ENCODE data around the gene BCL2L12. TPM values are rescaled to one million over a fixed set of nuclear protein-coding genes. Genes with fewer than 3 reads are reported as not detected.

The BCL2L12 gene
- total RNA-seq, 1 donor from 2014 or later = 14.7 TPM

- H3K4me1 ChIP-seq = peaks cover 6% of the 10 kb centered on the region
- H3K36me3 ChIP-seq = peaks cover 4 to 92% of the 10 kb centered on the region in 2 donors
- intact Hi-C loops (cut with DNase I) = no loop called here
- DNase-seq (ENCODE audit: extremely low spot score in 2 of 2) = no peak
- H3K4me3 ChIP-seq = no peak overlapping the region
- H3K9me3 ChIP-seq = no peaks in the 10 kb centered on the region
- H3K27ac ChIP-seq = no peak overlapping the region
- no peaks in the 10 kb centered on the region for H3K27me3 ChIP-seq
- TF ChIP-seq POLR2AphosphoS5 (IDR thresholded peaks at IDR 0.05; ENCODE audit: insufficient read depth in 1 of 2, low read depth in 1 of 2) = no peak
- TF ChIP-seq CTCF (IDR thresholded peaks at IDR 0.05) = no peak
- no peak for TF ChIP-seq POLR2A (IDR thresholded peaks at IDR 0.05)
These were observed 6.9 kb upstream of the BCL2L12 start for GRCh38 chr19:49658566-49659442.

GRCh38 chr19:49660338-49660961 is 5.3 kb upstream of the BCL2L12 start:
- H3K36me3 ChIP-seq = peaks cover 0 to 75% of the 10 kb centered on the region in 2 donors
- no peak for DNase-seq (ENCODE audit: extremely low spot score in 2 of 2)
- H3K4me3 ChIP-seq = no peak overlapping the region
- no peaks in the 10 kb centered on the region for H3K9me3 ChIP-seq
- no peak overlapping the region for H3K27ac ChIP-seq
- H3K27me3 ChIP-seq = no peaks in the 10 kb centered on the region
- intact Hi-C loops (cut with DNase I) = loop anchor here (10.0 kb wide), 1 partner anchor 166 kb away; the partner anchor contains the start of gene RPS11
- H3K4me1 ChIP-seq = peaks cover 11% of the 10 kb centered on the region
- TF ChIP-seq POLR2A (IDR thresholded peaks at IDR 0.05) = no peak
- TF ChIP-seq CTCF (IDR thresholded peaks at IDR 0.05) = no peak
- TF ChIP-seq POLR2AphosphoS5 (IDR thresholded peaks at IDR 0.05; ENCODE audit: insufficient read depth in 1 of 2, low read depth in 1 of 2) = no peak

- H3K4me1 ChIP-seq = peaks cover 22% of the 10 kb centered on the region
- H3K27ac ChIP-seq = no peak overlapping the region
- H3K36me3 ChIP-seq = peaks cover 0 to 60% of the 10 kb centered on the region in 2 donors
- H3K4me3 ChIP-seq = no peak overlapping the region
- TF ChIP-seq POLR2A (IDR thresholded peaks at IDR 0.05) (no peak), CTCF (IDR thresholded peaks at IDR 0.05) (no peak), POLR2AphosphoS5 (IDR thresholded peaks at IDR 0.05; ENCODE audit: insufficient read depth in 1 of 2, low read depth in 1 of 2) (no peak)
- intact Hi-C loops (cut with DNase I) = loop anchor here (10.0 kb wide), 1 partner anchor 167 kb away; the partner anchor contains the start of gene RPS11
- DNase-seq (ENCODE audit: extremely low spot score in 2 of 2) = no peak
- no peaks in the 10 kb centered on the region for H3K27me3 ChIP-seq
- H3K9me3 ChIP-seq = no peaks in the 10 kb centered on the region
These were observed 3.7 kb upstream of the BCL2L12 start for GRCh38 chr19:49662011-49662410.

GRCh38 chr19:49663224-49663623 is 2.5 kb upstream of the BCL2L12 start:
- H3K36me3 ChIP-seq = peaks cover 0 to 47% of the 10 kb centered on the region in 2 donors
- intact Hi-C loops (cut with DNase I) = loop anchor here (10.0 kb wide), 1 partner anchor 168 kb away; the partner anchor contains the start of gene RPS11
- no peak overlapping the region for H3K4me3 ChIP-seq
- H3K9me3 ChIP-seq = no peaks in the 10 kb centered on the region
- no peak for TF ChIP-seq POLR2AphosphoS5 (IDR thresholded peaks at IDR 0.05; ENCODE audit: insufficient read depth in 1 of 2, low read depth in 1 of 2)
- TF ChIP-seq POLR2A (IDR thresholded peaks at IDR 0.05) = no peak
- no peak for TF ChIP-seq CTCF (IDR thresholded peaks at IDR 0.05)
- DNase-seq (ENCODE audit: extremely low spot score in 2 of 2) = no peak
- H3K4me1 ChIP-seq = peaks cover 22% of the 10 kb centered on the region
- no peak overlapping the region for H3K27ac ChIP-seq
- H3K27me3 ChIP-seq = no peaks in the 10 kb centered on the region

All from vagina (tissue), 2 donors.